ENCODE results near the gene SH2B3. TPM values are rescaled to one million over a fixed set of nuclear protein-coding genes. Genes with fewer than 3 reads are reported as not detected.

Gene SH2B3
- total and polyA plus RNA-seq, 2 donors (not counting 1 experiment from before 2014, with no cell fraction given): 21.9 to 69.4 TPM

GRCh38 chr12:111435661-111436201 lies 30.0 kb downstream of the SH2B3 start:
- peak overlapping the region; percentile 96 to 97 for H3K27ac ChIP-seq (ENCODE audit: low read length in 2 of 2)
- H3K4me1 ChIP-seq (ENCODE audit: control insufficient read depth in 2 of 2, insufficient read depth in 2 of 2, low read length in 2 of 2): peaks cover 79 to 94% of the 10 kb centered on the region in 2 donors
- H3K36me3 ChIP-seq (replicated peaks in 1 of 2; ENCODE audit: control extremely low read depth in 1 of 2, control insufficient read depth in 1 of 2, extremely low read depth in 1 of 2, insufficient read depth in 2 of 2, low read length in 1 of 2): peaks cover 0 to 9% of the 10 kb centered on the region in 2 experiments
- H3K9ac ChIP-seq (ENCODE audit: low read length): peak overlapping the region; percentile 63
- peak overlapping the region; percentile 99 for H3K27ac Mint-ChIP-seq
- WGBS (ENCODE audit: insufficient coverage): 36% methylated on average over 13 of the region's 16 CpGs
- no peak for ATAC-seq (ENCODE audit: low read depth)
- intact Hi-C loops (cut with micrococcal nuclease): loop anchor here (1.0 to 10.0 kb wide), 4 partner anchors 10 to 1769 kb away; partner anchors contain the start of gene SH2B3
- peak overlapping the region in 1 of 5 experiments; percentile 43 for H3K4me3 ChIP-seq (ENCODE audit: control extremely low read depth in 1 of 5, extremely low read depth in 1 of 5, insufficient read depth in 1 of 5, low read depth in 2 of 5, low read length in 4 of 5)
- H3K79me2 ChIP-seq (ENCODE audit: control insufficient read depth, insufficient read depth, low read length): peaks cover 98% of the 10 kb centered on the region
- peak overlapping the region; percentile 92 for H3K4me3 Mint-ChIP-seq
- CTCF ChIA-PET: interaction anchor here (1.4 to 42.0 kb wide), 5 partner anchors 9 to 33 kb away, joined by 4 to 1472 read pairs (median 62); partner anchors contain the start of gene SH2B3
- TF ChIP-seq, protein P1, sequence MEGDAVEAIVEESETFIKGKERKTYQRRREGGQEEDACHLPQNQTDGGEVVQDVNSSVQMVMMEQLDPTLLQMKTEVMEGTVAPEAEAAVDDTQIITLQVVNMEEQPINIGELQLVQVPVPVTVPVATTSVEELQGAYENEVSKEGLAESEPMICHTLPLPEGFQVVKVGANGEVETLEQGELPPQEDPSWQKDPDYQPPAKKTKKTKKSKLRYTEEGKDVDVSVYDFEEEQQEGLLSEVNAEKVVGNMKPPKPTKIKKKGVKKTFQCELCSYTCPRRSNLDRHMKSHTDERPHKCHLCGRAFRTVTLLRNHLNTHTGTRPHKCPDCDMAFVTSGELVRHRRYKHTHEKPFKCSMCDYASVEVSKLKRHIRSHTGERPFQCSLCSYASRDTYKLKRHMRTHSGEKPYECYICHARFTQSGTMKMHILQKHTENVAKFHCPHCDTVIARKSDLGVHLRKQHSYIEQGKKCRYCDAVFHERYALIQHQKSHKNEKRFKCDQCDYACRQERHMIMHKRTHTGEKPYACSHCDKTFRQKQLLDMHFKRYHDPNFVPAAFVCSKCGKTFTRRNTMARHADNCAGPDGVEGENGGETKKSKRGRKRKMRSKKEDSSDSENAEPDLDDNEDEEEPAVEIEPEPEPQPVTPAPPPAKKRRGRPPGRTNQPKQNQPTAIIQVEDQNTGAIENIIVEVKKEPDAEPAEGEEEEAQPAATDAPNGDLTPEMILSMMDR (IDR thresholded peaks at IDR 0.05): no peak
- TF ChIP-seq EZH2 (IDR thresholded peaks at IDR 0.05; ENCODE audit: borderline replicate concordance, insufficient read depth, low read depth, low read length, poor library complexity, severe bottlenecking): no peak
- peak; percentile 49 for DNase-seq
- H3K9me3 ChIP-seq (ENCODE audit: control extremely low read depth in 1 of 3, control insufficient read depth in 2 of 3, insufficient read depth in 1 of 3, low read length in 2 of 3): no peaks in the 10 kb centered on the region
- no peaks in the 10 kb centered on the region for H3K27me3 ChIP-seq (replicated peaks in 1 of 4; ENCODE audit: control extremely low read depth in 1 of 4, control insufficient read depth in 3 of 4, insufficient read depth in 4 of 4, low read length in 3 of 4)
- H3K4me1 Mint-ChIP-seq: peaks cover 90% of the 10 kb centered on the region
- no peaks in the 10 kb centered on the region for H3K27me3 Mint-ChIP-seq
- H3K4me2 ChIP-seq (replicated peaks; ENCODE audit: low read depth, low read length, poor library complexity, severe bottlenecking): peak overlapping the region; percentile 83
- H4K20me1 ChIP-seq (ENCODE audit: control insufficient read depth, insufficient read depth, low read length, poor library complexity, severe bottlenecking): peaks cover 34% of the 10 kb centered on the region
- no peaks in the 10 kb centered on the region for H3K9me3 Mint-ChIP-seq (ENCODE audit: insufficient read depth)
- no peak overlapping the region for H2AFZ ChIP-seq (ENCODE audit: insufficient read depth, low read depth, low read length, poor library complexity, severe bottlenecking)
- POLR2A ChIA-PET: interaction anchor here (0.9 to 2.8 kb wide), 8 partner anchors 9 to 80 kb away, joined by 3 to 42 read pairs (median 4); no protein-coding TSS in a partner anchor

DNA sequence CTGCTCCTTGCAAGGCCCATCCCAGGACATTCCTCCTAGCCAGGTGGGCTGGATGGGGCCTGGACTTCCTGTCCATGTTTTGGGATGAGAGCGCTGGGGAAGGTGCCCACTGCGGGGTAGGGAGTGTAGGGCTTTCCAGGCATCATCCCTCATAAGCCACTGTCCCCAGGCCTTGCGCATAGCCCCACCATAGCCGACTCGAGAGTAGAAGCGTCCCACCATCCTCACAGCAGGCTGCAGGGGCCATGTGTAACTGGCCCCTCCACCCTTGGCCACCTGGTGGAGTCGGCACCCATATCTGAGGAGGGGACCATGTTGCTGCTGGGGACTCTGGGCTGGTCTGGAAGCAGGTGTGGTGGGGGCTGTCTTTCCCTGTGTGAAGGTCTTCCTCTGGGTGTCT lies 30.5 kb downstream of the SH2B3 start:
- POLR2A ChIA-PET: interaction anchor here (0.9 to 2.8 kb wide), 3 partner anchors 8 to 32 kb away, joined by 3 to 42 read pairs (median 36); no protein-coding TSS in a partner anchor
- no peak for ATAC-seq (ENCODE audit: low read depth)
- Mint-ChIP-seq H3K27ac (peak overlapping the region; percentile 99), H3K4me3 (peak overlapping the region; percentile 92), H3K27me3 (no peaks in the 10 kb centered on the region), H3K9me3 (ENCODE audit: insufficient read depth) (no peaks in the 10 kb centered on the region), H3K4me1 (peaks cover 87% of the 10 kb centered on the region)
- WGBS (ENCODE audit: insufficient coverage): 96% methylated on average over 4 of the region's 7 CpGs
- H3K4me2 ChIP-seq (replicated peaks; ENCODE audit: low read depth, low read length, poor library complexity, severe bottlenecking): peak overlapping the region; percentile 83
- no peak overlapping the region for H3K9ac ChIP-seq (ENCODE audit: low read length)
- H3K4me3 ChIP-seq (ENCODE audit: control extremely low read depth in 1 of 5, extremely low read depth in 1 of 5, insufficient read depth in 1 of 5, low read depth in 2 of 5, low read length in 4 of 5): no peak overlapping the region
- H3K79me2 ChIP-seq (ENCODE audit: control insufficient read depth, insufficient read depth, low read length): peaks cover 98% of the 10 kb centered on the region
- peaks cover 0 to 11% of the 10 kb centered on the region in 2 experiments for H3K36me3 ChIP-seq (replicated peaks in 1 of 2; ENCODE audit: control extremely low read depth in 1 of 2, control insufficient read depth in 1 of 2, extremely low read depth in 1 of 2, insufficient read depth in 2 of 2, low read length in 1 of 2)
- H3K4me1 ChIP-seq (ENCODE audit: control insufficient read depth in 2 of 2, insufficient read depth in 2 of 2, low read length in 2 of 2): peaks cover 73 to 94% of the 10 kb centered on the region in 2 donors
- H2AFZ ChIP-seq (ENCODE audit: insufficient read depth, low read depth, low read length, poor library complexity, severe bottlenecking): no peak overlapping the region
- no peak for DNase-seq
- CTCF ChIA-PET: interaction anchor here (3.4 to 42.0 kb wide), 3 partner anchors 8 to 33 kb away, joined by 62 to 1472 read pairs (median 63); partner anchors contain the start of gene SH2B3
- H3K27me3 ChIP-seq (replicated peaks in 1 of 4; ENCODE audit: control extremely low read depth in 1 of 4, control insufficient read depth in 3 of 4, insufficient read depth in 4 of 4, low read length in 3 of 4): no peaks in the 10 kb centered on the region
- TF ChIP-seq EZH2 (IDR thresholded peaks at IDR 0.05; ENCODE audit: borderline replicate concordance, insufficient read depth, low read depth, low read length, poor library complexity, severe bottlenecking): no peak
- TF ChIP-seq, protein P1 (IDR thresholded peaks at IDR 0.05): no peak
- no peaks in the 10 kb centered on the region for H3K9me3 ChIP-seq (ENCODE audit: control extremely low read depth in 1 of 3, control insufficient read depth in 2 of 3, insufficient read depth in 1 of 3, low read length in 2 of 3)
- intact Hi-C loops (cut with micrococcal nuclease): loop anchor here (10.0 kb wide), 1 partner anchor 1769 kb away; no protein-coding TSS in a partner anchor
- peaks cover 39% of the 10 kb centered on the region for H4K20me1 ChIP-seq (ENCODE audit: control insufficient read depth, insufficient read depth, low read length, poor library complexity, severe bottlenecking)
- H3K27ac ChIP-seq (ENCODE audit: low read length in 2 of 2): peak overlapping the region; percentile 96 to 97
